ENCODE results near the gene HYPK. TPM values are rescaled to one million over a fixed set of nuclear protein-coding genes. Genes with fewer than 3 reads are reported as not detected.

The HYPK gene
- total and polyA plus RNA-seq, 2 experiments from 2014 or later, result 7.2 to 40.1 TPM

GRCh38 chr15:43771816-43772215 lies 28.6 kb upstream of the HYPK start:
- peaks cover 9% of the 10 kb centered on the region for H3K27me3 Mint-ChIP-seq (ENCODE audit: insufficient read depth, low read depth, poor library complexity)
- H3K79me2 ChIP-seq (replicated peaks; ENCODE audit: insufficient read depth), result no peaks in the 10 kb centered on the region
- ATAC-seq, result no peak
- no peak overlapping the region for H2AFZ ChIP-seq
- H4K20me1 ChIP-seq (replicated peaks; ENCODE audit: insufficient read depth), result peaks cover 38% of the 10 kb centered on the region
- H3K27ac Mint-ChIP-seq, result no peak overlapping the region
- H3F3A ChIP-seq (replicated peaks; ENCODE audit: low read depth), result peaks cover 74% of the 10 kb centered on the region
- TF ChIP-seq CREB1 (CRISPR knock-in tag; IDR thresholded peaks at IDR 0.05; ENCODE audit: low read depth) (no peak), ZNF462 (CRISPR knock-in tag; IDR thresholded peaks at IDR 0.05) (no peak), ZNF114 (CRISPR knock-in tag; IDR thresholded peaks at IDR 0.05) (no peak), ZNF331 (CRISPR knock-in tag; IDR thresholded peaks at IDR 0.05; ENCODE audit: low read depth) (no peak), POLR2AphosphoS5 (IDR thresholded peaks at IDR 0.05; ENCODE audit: low read depth) (no peak), CTCF (conservative IDR thresholded peaks at IDR 0.05; ENCODE audit: low read depth in 2 of 2) (no peak), JUNB (IDR thresholded peaks at IDR 0.05; ENCODE audit: unreplicated experiment) (no peak), EZH2 (IDR thresholded peaks at IDR 0.05; ENCODE audit: low read depth, unreplicated experiment) (no peak), NANOG (IDR thresholded peaks at IDR 0.05; ENCODE audit: borderline replicate concordance) (no peak)
- H3K4me2 ChIP-seq, result no peak overlapping the region
- H3K4me3 ChIP-seq, result no peak overlapping the region
- H3K36me3 Mint-ChIP-seq (ENCODE audit: low read depth), result peaks cover 71% of the 10 kb centered on the region
- DNase-seq (ENCODE audit: low spot score), result no peak
- H3K9me3 Mint-ChIP-seq, result no peaks in the 10 kb centered on the region
- no peak overlapping the region for H3K4me3 Mint-ChIP-seq
- H3K4me1 Mint-ChIP-seq, result peaks cover 17% of the 10 kb centered on the region
- H3K9me2 ChIP-seq (ENCODE audit: insufficient read depth), result no peaks in the 10 kb centered on the region
- H3K4me1 ChIP-seq (ENCODE audit: insufficient read depth), result peaks cover 11% of the 10 kb centered on the region
- no peaks in the 10 kb centered on the region for H3K27me3 ChIP-seq (ENCODE audit: insufficient read depth)
- no peak overlapping the region for H3K27ac ChIP-seq (ENCODE audit: low read depth)
- peaks cover 56% of the 10 kb centered on the region for H3K36me3 ChIP-seq (ENCODE audit: insufficient read depth)
